ENCODE measurements around the gene AQP1.

AQP1 gene

GRCh38 chr7:30925117-30925516 is 13.5 kb downstream of the AQP1 start:
- H3K36me3 ChIP-seq (ENCODE audit: insufficient read depth, low read length), result no peaks in the 10 kb centered on the region
- TF ChIP-seq, protein P1, sequence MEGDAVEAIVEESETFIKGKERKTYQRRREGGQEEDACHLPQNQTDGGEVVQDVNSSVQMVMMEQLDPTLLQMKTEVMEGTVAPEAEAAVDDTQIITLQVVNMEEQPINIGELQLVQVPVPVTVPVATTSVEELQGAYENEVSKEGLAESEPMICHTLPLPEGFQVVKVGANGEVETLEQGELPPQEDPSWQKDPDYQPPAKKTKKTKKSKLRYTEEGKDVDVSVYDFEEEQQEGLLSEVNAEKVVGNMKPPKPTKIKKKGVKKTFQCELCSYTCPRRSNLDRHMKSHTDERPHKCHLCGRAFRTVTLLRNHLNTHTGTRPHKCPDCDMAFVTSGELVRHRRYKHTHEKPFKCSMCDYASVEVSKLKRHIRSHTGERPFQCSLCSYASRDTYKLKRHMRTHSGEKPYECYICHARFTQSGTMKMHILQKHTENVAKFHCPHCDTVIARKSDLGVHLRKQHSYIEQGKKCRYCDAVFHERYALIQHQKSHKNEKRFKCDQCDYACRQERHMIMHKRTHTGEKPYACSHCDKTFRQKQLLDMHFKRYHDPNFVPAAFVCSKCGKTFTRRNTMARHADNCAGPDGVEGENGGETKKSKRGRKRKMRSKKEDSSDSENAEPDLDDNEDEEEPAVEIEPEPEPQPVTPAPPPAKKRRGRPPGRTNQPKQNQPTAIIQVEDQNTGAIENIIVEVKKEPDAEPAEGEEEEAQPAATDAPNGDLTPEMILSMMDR (IDR thresholded peaks at IDR 0.05; ENCODE audit: borderline replicate concordance, extremely low read depth, low read length, poor library complexity, severe bottlenecking), result no peak
- TF ChIP-seq EZH2 (IDR thresholded peaks at IDR 0.05; ENCODE audit: borderline replicate concordance, low read depth, low read length, severe bottlenecking), result no peak
- H4K20me1 ChIP-seq (ENCODE audit: insufficient read depth, low read length), result no peaks in the 10 kb centered on the region
- H3K27ac ChIP-seq (ENCODE audit: low read length), result no peak overlapping the region
- no peak overlapping the region for H2AFZ ChIP-seq (ENCODE audit: low read depth, low read length)
- H3K4me1 ChIP-seq (ENCODE audit: insufficient read depth, low read length), result no peaks in the 10 kb centered on the region
- H3K4me3 ChIP-seq (ENCODE audit: low read depth in 1 of 2, low read length in 2 of 2), result no peak overlapping the region
- H3K9me3 ChIP-seq (ENCODE audit: insufficient read depth, low read length, severe bottlenecking), result no peaks in the 10 kb centered on the region
- no peak for DNase-seq
- no peaks in the 10 kb centered on the region for H3K79me2 ChIP-seq (ENCODE audit: insufficient read depth, low read length)
- ATAC-seq (ENCODE audit: insufficient read depth, low read depth), result no peak
- H3K4me2 ChIP-seq (ENCODE audit: insufficient read depth, low read length), result no peak overlapping the region
- peaks cover 4% of the 10 kb centered on the region for H3K27me3 ChIP-seq (ENCODE audit: insufficient read depth, low read length, poor library complexity)
- no peak overlapping the region for H3K9ac ChIP-seq (ENCODE audit: low read depth, low read length)

DNA sequence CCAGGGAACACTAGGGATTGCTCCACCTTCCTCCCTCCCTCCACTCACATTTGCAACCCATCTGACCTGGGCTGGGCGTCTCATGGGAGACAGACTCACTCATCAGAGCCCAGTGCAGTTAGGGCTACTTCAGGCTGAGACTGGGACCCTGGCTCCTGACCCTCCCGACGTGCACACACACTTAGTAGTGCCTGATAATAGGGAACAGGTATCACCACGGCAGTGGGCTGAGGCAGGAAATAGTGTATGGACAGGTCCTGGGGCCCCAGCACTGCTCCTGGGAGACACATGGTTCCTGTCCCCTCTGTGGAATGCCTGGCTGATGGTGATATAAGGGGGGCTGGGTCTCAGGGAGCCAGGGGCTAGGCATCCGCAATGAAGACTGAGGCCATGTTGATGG is 14.3 kb downstream of the AQP1 start:
- Histone ChIP-seq H3K9me3 (ENCODE audit: insufficient read depth, low read length, severe bottlenecking) (no peaks in the 10 kb centered on the region), H3K27ac (ENCODE audit: low read length) (no peak overlapping the region), H3K79me2 (ENCODE audit: insufficient read depth, low read length) (no peaks in the 10 kb centered on the region), H3K27me3 (ENCODE audit: insufficient read depth, low read length, poor library complexity) (peaks cover 4% of the 10 kb centered on the region), H3K9ac (ENCODE audit: low read depth, low read length) (no peak overlapping the region), H3K36me3 (ENCODE audit: insufficient read depth, low read length) (no peaks in the 10 kb centered on the region), H3K4me1 (ENCODE audit: insufficient read depth, low read length) (no peaks in the 10 kb centered on the region), H3K4me2 (ENCODE audit: insufficient read depth, low read length) (no peak overlapping the region), H2AFZ (ENCODE audit: low read depth, low read length) (no peak overlapping the region), H3K4me3 (ENCODE audit: low read depth in 1 of 2, low read length in 2 of 2) (no peak overlapping the region), H4K20me1 (ENCODE audit: insufficient read depth, low read length) (no peaks in the 10 kb centered on the region)
- ATAC-seq (ENCODE audit: insufficient read depth, low read depth), result no peak
- peak; percentile 1 for DNase-seq
- TF ChIP-seq, protein P1 (IDR thresholded peaks at IDR 0.05; ENCODE audit: borderline replicate concordance, extremely low read depth, low read length, poor library complexity, severe bottlenecking), result no peak
- no peak for TF ChIP-seq EZH2 (IDR thresholded peaks at IDR 0.05; ENCODE audit: borderline replicate concordance, low read depth, low read length, severe bottlenecking)

- Histone ChIP-seq H3K9ac (ENCODE audit: low read depth, low read length) (no peak overlapping the region), H3K4me3 (ENCODE audit: low read depth in 1 of 2, low read length in 2 of 2) (no peak overlapping the region), H3K4me1 (ENCODE audit: insufficient read depth, low read length) (no peaks in the 10 kb centered on the region), H3K36me3 (ENCODE audit: insufficient read depth, low read length) (no peaks in the 10 kb centered on the region), H3K4me2 (ENCODE audit: insufficient read depth, low read length) (no peak overlapping the region), H4K20me1 (ENCODE audit: insufficient read depth, low read length) (no peaks in the 10 kb centered on the region), H3K79me2 (ENCODE audit: insufficient read depth, low read length) (no peaks in the 10 kb centered on the region), H2AFZ (ENCODE audit: low read depth, low read length) (no peak overlapping the region), H3K9me3 (ENCODE audit: insufficient read depth, low read length, severe bottlenecking) (no peaks in the 10 kb centered on the region), H3K27ac (ENCODE audit: low read length) (no peak overlapping the region), H3K27me3 (ENCODE audit: insufficient read depth, low read length, poor library complexity) (peaks cover 4% of the 10 kb centered on the region)
- peak; percentile 2 for DNase-seq
- no peak for ATAC-seq (ENCODE audit: insufficient read depth, low read depth)
- TF ChIP-seq, protein P1 (IDR thresholded peaks at IDR 0.05; ENCODE audit: borderline replicate concordance, extremely low read depth, low read length, poor library complexity, severe bottlenecking), result no peak
- no peak for TF ChIP-seq EZH2 (IDR thresholded peaks at IDR 0.05; ENCODE audit: borderline replicate concordance, low read depth, low read length, severe bottlenecking)
Measured at GRCh38 chr7:30926313-30926712, 14.7 kb downstream of the AQP1 start.

DNA sequence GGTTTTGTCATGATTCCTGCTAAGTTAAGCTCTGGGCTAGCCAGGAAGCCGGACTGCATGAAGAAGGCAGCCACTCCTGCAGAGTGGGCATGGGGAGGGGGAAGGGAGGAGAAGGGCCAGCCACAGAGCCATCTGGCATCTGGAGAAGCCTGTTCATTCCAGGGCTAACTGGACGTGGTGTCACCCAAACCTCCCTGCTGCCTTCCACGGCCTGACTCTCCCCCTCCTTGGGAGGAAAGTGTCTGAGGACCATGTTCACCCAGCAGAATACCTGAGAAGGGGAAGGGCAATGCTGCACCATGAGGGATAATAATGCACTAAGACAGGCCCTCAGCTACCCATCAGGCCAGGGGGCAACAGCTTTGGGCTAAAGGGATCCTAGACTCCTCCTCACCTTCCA is 15.4 kb downstream of the AQP1 start:
- Histone ChIP-seq H3K79me2 (ENCODE audit: insufficient read depth, low read length) (no peaks in the 10 kb centered on the region), H3K4me1 (ENCODE audit: insufficient read depth, low read length) (no peaks in the 10 kb centered on the region), H4K20me1 (ENCODE audit: insufficient read depth, low read length) (no peaks in the 10 kb centered on the region), H3K9me3 (ENCODE audit: insufficient read depth, low read length, severe bottlenecking) (no peaks in the 10 kb centered on the region), H3K9ac (ENCODE audit: low read depth, low read length) (no peak overlapping the region), H3K4me3 (ENCODE audit: low read depth in 1 of 2, low read length in 2 of 2) (no peak overlapping the region), H3K36me3 (ENCODE audit: insufficient read depth, low read length) (no peaks in the 10 kb centered on the region), H3K27me3 (ENCODE audit: insufficient read depth, low read length, poor library complexity) (peaks cover 4% of the 10 kb centered on the region), H3K27ac (ENCODE audit: low read length) (no peak overlapping the region), H2AFZ (ENCODE audit: low read depth, low read length) (no peak overlapping the region), H3K4me2 (ENCODE audit: insufficient read depth, low read length) (no peak overlapping the region)
- TF ChIP-seq, protein P1 (IDR thresholded peaks at IDR 0.05; ENCODE audit: borderline replicate concordance, extremely low read depth, low read length, poor library complexity, severe bottlenecking), result no peak
- TF ChIP-seq EZH2 (IDR thresholded peaks at IDR 0.05; ENCODE audit: borderline replicate concordance, low read depth, low read length, severe bottlenecking), result no peak
- ATAC-seq (ENCODE audit: insufficient read depth, low read depth), result no peak
- DNase-seq, result no peak

All from DND-41 (cell line).